HCT116 (cell line): ENCODE results near the gene LDHAL6B.

Experiments used
- ATF3 ChIP-seq: IDR thresholded peaks from 2 replicates; pipeline ENCODE4 v1.6.1; 2012
- CEBPB ChIP-seq: IDR thresholded peaks from 2 replicates; pipeline ENCODE4 v1.6.1; 2012; ENCODE audit warnings: low read depth
- CTCF ChIP-seq, 3 experiments: fragments of 200-600 bp in 1 of 3; sonication (generic) in 1 of 3; IDR thresholded peaks in 2 of 3; conservative IDR thresholded peaks in 1 of 3; 2 replicates each; pipeline ENCODE4 v1.5.1; 2012 to 2017; ENCODE audit warnings: low read depth in 2 of 3, low read length in 2 of 3, antibody characterized with exemption in 1 of 3, borderline replicate concordance in 1 of 3, control low read depth in 1 of 3, mild to moderate bottlenecking in 1 of 3, mixed read lengths in 1 of 3, mixed run types in 1 of 3, moderate library complexity in 1 of 3; ENCODE audit not compliant: insufficient read depth in 1 of 3
- EZH2phosphoT487 ChIP-seq: fragments of 200-600 bp; IDR thresholded peaks from 2 replicates; pipeline ENCODE4 v1.6.1; 2018; ENCODE audit warnings: antibody characterized with exemption, borderline replicate concordance
- JUND ChIP-seq: IDR thresholded peaks from 2 replicates; pipeline ENCODE4 v1.6.1; 2012
- MAX ChIP-seq: IDR thresholded peaks from 2 replicates; pipeline ENCODE4 v1.6.1; 2012
- POLR2A ChIP-seq: IDR thresholded peaks from 2 replicates; pipeline ENCODE4 v1.7.0; 2011; ENCODE audit warnings: borderline replicate concordance; ENCODE audit not compliant: insufficient read depth, insufficient read length; ENCODE audit errors: extremely low read depth
- POLR2AphosphoS5 ChIP-seq: IDR thresholded peaks from 2 replicates; pipeline ENCODE4 v1.6.1; 2011; ENCODE audit warnings: mild to moderate bottlenecking, low read depth, low read length, moderate library complexity
- RAD21 ChIP-seq: IDR thresholded peaks from 2 replicates; pipeline ENCODE4 v1.6.1; 2012; ENCODE audit warnings: low read depth, mild to moderate bottlenecking
- TCF7L2 ChIP-seq: IDR thresholded peaks from 2 replicates; pipeline ENCODE4 v1.7.0; 2011; ENCODE audit warnings: borderline replicate concordance, inconsistent platforms; ENCODE audit not compliant: insufficient read depth, insufficient read length; ENCODE audit errors: extremely low read depth
- ZBTB33 ChIP-seq: IDR thresholded peaks from 2 replicates; pipeline ENCODE4 v1.6.1; 2011; ENCODE audit warnings: mild to moderate bottlenecking, low read length, moderate library complexity; ENCODE audit not compliant: insufficient replicate concordance; ENCODE audit errors: extremely low read depth
- ZFX ChIP-seq: fragments of 450-650 bp; IDR thresholded peaks from 2 replicates; pipeline ENCODE4 v1.6.1; 2017

GRCh38 chr15:59242649-59243048 is 36.0 kb downstream of the LDHAL6B start:
- no peak for TF ChIP-seq ZFX
- no peak for TF ChIP-seq TCF7L2
- TF ChIP-seq JUND, result no peak
- no peak for TF ChIP-seq POLR2A
- no peak for TF ChIP-seq CTCF (IDR thresholded peaks at IDR 0.05 in 2 of 3, conservative IDR thresholded peaks at IDR 0.05 in 1 of 3; ENCODE audit: borderline replicate concordance in 1 of 3, insufficient read depth in 1 of 3, low read depth in 2 of 3, low read length in 2 of 3)
- TF ChIP-seq MAX, result no peak
- no peak for TF ChIP-seq ZBTB33
- no peak for TF ChIP-seq CEBPB
- no peak for TF ChIP-seq ATF3
- no peak for TF ChIP-seq EZH2phosphoT487
- no peak for TF ChIP-seq POLR2AphosphoS5
- TF ChIP-seq RAD21, result no peak
